Measurements from ENCODE around the gene ATP11A.

DNA sequence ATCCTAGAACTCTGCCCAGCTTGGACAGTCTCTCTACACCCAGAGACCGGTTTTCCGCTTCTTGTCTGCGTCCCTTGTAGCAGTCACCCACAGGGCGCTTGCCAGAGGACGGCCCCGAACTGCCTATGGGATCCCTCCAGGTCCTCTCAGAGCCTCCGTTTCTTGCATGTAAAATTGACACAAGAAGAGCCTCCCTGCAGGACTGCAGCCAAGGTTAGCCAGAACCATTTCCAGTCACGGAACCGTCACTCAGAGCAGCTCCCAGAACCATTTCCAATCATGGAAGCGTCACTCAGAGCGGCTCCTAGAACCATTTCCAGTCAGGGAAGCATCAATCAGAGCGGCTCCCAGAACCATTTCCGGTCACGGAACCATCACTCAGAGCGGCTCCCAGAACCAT, 65.5 kb downstream of the ATP11A start:
- TF ChIP-seq CTCF (IDR thresholded peaks at IDR 0.05; ENCODE audit: poor library complexity) (no peak), EZH2 (IDR thresholded peaks at IDR 0.05; ENCODE audit: borderline replicate concordance) (no peak)
